HUES64 (cell line): ENCODE data around the gene HMGN5.

Source experiments
- H3K27ac ChIP-seq: 2 replicates; pipeline ENCODE4 v1.7.0; 2013; ENCODE audit warnings: low read depth, low read length, inconsistent platforms
- H3K27me3 ChIP-seq: 2 replicates; pipeline ENCODE4 v1.6.1; 2013; ENCODE audit warnings: mild to moderate bottlenecking, low read length; ENCODE audit not compliant: insufficient read depth
- H3K36me3 ChIP-seq: 2 replicates; pipeline ENCODE4 v1.6.1; 2013; ENCODE audit warnings: mild to moderate bottlenecking, low read length; ENCODE audit not compliant: insufficient read depth
- H3K4me1 ChIP-seq: 2 replicates; pipeline ENCODE4 v1.6.1; 2013; ENCODE audit warnings: mild to moderate bottlenecking, low read length, moderate library complexity; ENCODE audit not compliant: insufficient read depth
- H3K4me3 ChIP-seq: 2 replicates; pipeline ENCODE4 v1.5.1; 2013; ENCODE audit warnings: mild to moderate bottlenecking, low read length, moderate library complexity
- H3K9ac ChIP-seq: 2 replicates; pipeline ENCODE4 v1.6.1; 2013; ENCODE audit warnings: mild to moderate bottlenecking, low read depth, low read length
- H3K9me3 ChIP-seq: 2 replicates; pipeline ENCODE4 v1.6.1; 2013; ENCODE audit warnings: low read depth, low read length; ENCODE audit not compliant: insufficient read depth
- WGBS: fragments of 150-250, 120-280 bp; methylation state at CpG from one replicate; pipeline ENCODE4 v1.1.7; 2013; ENCODE audit warnings: missing lambda C conversion rate; 5-methylcytosine and 5-hydroxymethylcytosine counted together

HMGN5 gene

DNA sequence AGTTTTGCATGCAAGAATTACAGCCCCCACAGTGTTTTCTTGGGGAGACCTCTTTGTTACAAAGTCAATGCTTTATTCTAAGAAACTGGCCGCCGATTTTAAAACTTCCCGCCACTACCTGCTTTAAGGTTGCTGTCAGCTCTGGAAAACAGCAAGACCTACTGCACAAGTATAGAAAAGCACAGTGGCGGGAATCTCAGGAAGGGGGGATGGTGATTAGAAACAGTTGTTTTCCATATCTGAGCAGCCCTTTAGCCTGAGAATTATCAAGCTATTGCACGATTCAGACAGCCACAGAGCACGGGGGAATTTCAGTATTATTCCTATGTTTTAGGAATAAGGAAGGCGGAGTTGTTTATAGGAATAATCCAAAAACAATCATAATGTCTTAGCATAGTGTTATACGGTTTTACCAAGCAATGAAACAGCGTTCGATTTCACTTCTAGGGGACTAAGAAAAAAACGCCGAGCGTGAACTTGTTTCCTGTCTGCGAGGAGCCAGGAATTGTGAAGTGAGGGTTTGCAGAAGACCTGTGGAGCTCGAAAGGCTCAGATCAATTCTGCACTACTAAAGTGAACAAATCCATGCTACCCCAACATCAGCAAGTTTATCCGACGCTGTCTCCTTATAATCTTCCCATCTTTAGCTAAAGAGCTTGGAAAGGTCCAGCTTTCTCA, 81.3 kb downstream of the HMGN5 start:
- peak overlapping the region; percentile 94 for H3K4me3 ChIP-seq
- no peaks in the 10 kb centered on the region for H3K4me1 ChIP-seq
- 3% methylated on average over 15 of the region's 17 CpGs for WGBS
- no peak overlapping the region for H3K27ac ChIP-seq
- H3K27me3 ChIP-seq, result peaks cover 19% of the 10 kb centered on the region
- no peaks in the 10 kb centered on the region for H3K36me3 ChIP-seq
- H3K9me3 ChIP-seq, result no peaks in the 10 kb centered on the region
- H3K9ac ChIP-seq, result peak overlapping the region; percentile 45; the same call in 1 of the 2 replicates

DNA sequence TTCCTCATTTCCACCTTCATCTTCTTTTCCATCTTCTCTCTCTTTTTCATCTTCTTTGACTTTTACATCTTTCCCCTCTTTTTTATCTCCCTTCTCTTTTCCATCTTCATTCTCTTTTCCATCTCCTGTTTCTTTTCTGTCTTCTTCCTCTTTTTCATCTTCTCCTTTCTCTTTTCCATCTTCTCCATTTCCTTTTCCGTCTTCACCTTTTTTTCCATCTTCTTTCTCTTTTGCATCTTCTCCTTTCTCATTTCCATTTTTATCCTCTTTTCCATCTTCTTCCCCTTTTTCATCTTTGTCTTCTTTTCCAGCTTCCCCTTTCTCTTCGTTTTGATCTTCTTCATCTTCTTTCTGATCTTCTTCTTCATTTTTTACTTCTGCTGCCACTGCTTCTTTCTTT, 87.0 kb downstream of the HMGN5 start:
- Histone ChIP-seq H3K4me1 (no peaks in the 10 kb centered on the region), H3K4me3 (no peak overlapping the region), H3K9me3 (no peaks in the 10 kb centered on the region), H3K36me3 (peaks cover 7% of the 10 kb centered on the region; the same call in 1 of the 2 replicates), H3K27me3 (no peaks in the 10 kb centered on the region), H3K9ac (no peak overlapping the region), H3K27ac (no peak overlapping the region)
- 92% methylated on average over 2 of the region's 2 CpGs for WGBS

DNA sequence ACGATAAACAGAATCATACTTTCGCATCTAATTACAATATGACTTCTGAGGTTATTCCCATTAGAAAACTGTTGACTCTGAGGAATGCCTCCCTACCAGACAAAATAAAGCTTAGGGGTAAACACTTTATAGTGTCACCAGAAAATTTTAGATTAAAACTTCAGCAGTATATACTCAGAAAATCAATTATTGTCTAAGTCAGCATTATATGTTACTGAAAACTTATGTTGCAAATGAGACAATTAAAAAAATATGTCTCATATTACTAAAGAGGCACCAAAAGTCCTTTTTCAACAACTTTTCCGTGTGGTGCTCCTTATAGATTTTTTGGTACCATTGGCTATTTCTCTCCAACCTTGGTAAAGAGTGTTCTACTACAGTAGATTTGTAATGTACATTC, 91.4 kb downstream of the HMGN5 start:
- no peak overlapping the region for H3K4me3 ChIP-seq
- peaks cover 13% of the 10 kb centered on the region; the same call in 1 of the 2 replicates for H3K9me3 ChIP-seq
- H3K27ac ChIP-seq, result no peak overlapping the region
- no peaks in the 10 kb centered on the region for H3K4me1 ChIP-seq
- 100% methylated on average over 1 of the region's 3 CpGs for WGBS
- H3K27me3 ChIP-seq, result no peaks in the 10 kb centered on the region
- H3K9ac ChIP-seq, result no peak overlapping the region
- H3K36me3 ChIP-seq, result peaks cover 7% of the 10 kb centered on the region; the same call in 1 of the 2 replicates

DNA sequence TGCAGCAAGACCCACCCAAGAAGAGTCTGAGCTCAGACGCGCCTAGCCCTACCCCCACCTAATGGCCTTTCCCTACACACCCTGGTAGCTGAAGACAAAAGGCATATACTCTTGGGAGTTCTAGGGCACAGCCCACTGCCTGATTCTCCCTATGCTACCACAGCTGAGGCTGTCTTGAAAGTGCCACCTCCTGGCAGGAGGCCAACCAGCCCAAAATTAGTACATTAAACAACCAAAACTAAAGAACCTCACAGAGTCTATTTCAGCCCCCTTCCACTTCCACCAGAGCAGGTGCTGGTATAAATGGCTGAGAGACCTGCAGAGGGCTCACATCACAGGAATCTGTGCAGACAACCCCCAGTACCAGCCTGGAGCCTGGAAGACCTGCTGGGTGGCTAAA, 119.1 kb downstream of the HMGN5 start:
- Histone ChIP-seq H3K27ac (no peak overlapping the region), H3K36me3 (no peaks in the 10 kb centered on the region), H3K4me1 (no peaks in the 10 kb centered on the region), H3K27me3 (no peaks in the 10 kb centered on the region), H3K4me3 (no peak overlapping the region), H3K9me3 (0 out of 2 replicates have a peak, but pooled peaks cover 7% of the 10 kb centered on the region), H3K9ac (no peak overlapping the region)
- WGBS, result 97% methylated on average over 2 of the region's 2 CpGs
